GM18507 (cell line): Measurements from ENCODE around the gene FARP1.
"Not testable (repeated sequence)": the region's sequence is repeated elsewhere in the genome, so short reads cannot be mapped to it uniquely, and the experiment has no call there.

Experiments used
- DNase-seq: peaks from one replicate; pipeline ENCODE4 v3.0.0; 2011; ENCODE audit warnings: low read depth; ENCODE audit not compliant: insufficient read length; ENCODE audit errors: extremely low spot score
- FAIRE-seq: peaks from 2 replicates; lab custom pipeline; 2011; peaks lifted over from hg19 to GRCh38; lab: Jason Lieb, UNC

The FARP1 gene

GRCh38 chr13:98398581-98398980 lies 255.7 kb downstream of the FARP1 start:
- DNase-seq, result no peak
- FAIRE-seq, result no peak

GRCh38 chr13:98399756-98400155 lies 256.9 kb downstream of the FARP1 start:
- no peak for DNase-seq

GRCh38 chr13:98401934-98402333 lies 259.0 kb downstream of the FARP1 start:
- DNase-seq (no peak), FAIRE-seq (no peak)

More at GRCh38 chr13:98399756-98400155, 256.9 kb downstream of the FARP1 start:
- no peak for FAIRE-seq

GRCh38 chr13:98403076-98403475 lies 260.2 kb downstream of the FARP1 start:
- FAIRE-seq (no peak), DNase-seq (no peak)

GRCh38 chr13:98405107-98405571 lies 262.2 kb downstream of the FARP1 start:
- no peak for DNase-seq
- FAIRE-seq, result no peak

GRCh38 chr13:98405690-98406344 lies 262.9 kb downstream of the FARP1 start:
- DNase-seq (no peak), FAIRE-seq (no peak)

GRCh38 chr13:98406427-98406826 lies 263.5 kb downstream of the FARP1 start:
- FAIRE-seq (no peak), DNase-seq (no peak)

GRCh38 chr13:98406971-98407370 lies 264.1 kb downstream of the FARP1 start:
- DNase-seq (no peak), FAIRE-seq (no peak)

GRCh38 chr13:98407575-98407974 lies 264.7 kb downstream of the FARP1 start:
- FAIRE-seq, result no peak
- DNase-seq, result no peak

- FAIRE-seq (no peak), DNase-seq (no peak)
Measured at GRCh38 chr13:98409281-98409680, 266.4 kb downstream of the FARP1 start.

- no peak for DNase-seq
- FAIRE-seq, result no peak
Measured at GRCh38 chr13:98410612-98411011, 267.7 kb downstream of the FARP1 start.

- no peak for FAIRE-seq
- DNase-seq, result no peak
Measured at GRCh38 chr13:98411013-98411412, 268.1 kb downstream of the FARP1 start.

- FAIRE-seq (no peak), DNase-seq (no peak)
Measured at GRCh38 chr13:98411617-98412265, 268.8 kb downstream of the FARP1 start.

- not testable (repeated sequence) for FAIRE-seq, DNase-seq
Measured at GRCh38 chr13:98413278-98413677, 270.4 kb downstream of the FARP1 start.

- no peak for FAIRE-seq
- DNase-seq, result no peak
Measured at GRCh38 chr13:98413796-98414195, 270.9 kb downstream of the FARP1 start.

GRCh38 chr13:98415326-98416070 lies 272.6 kb downstream of the FARP1 start:
- FAIRE-seq, result no peak

GRCh38 chr13:98416408-98416807 lies 273.5 kb downstream of the FARP1 start:
- DNase-seq, result no peak
- no peak for FAIRE-seq

More at GRCh38 chr13:98415326-98416070, 272.6 kb downstream of the FARP1 start:
- no peak for DNase-seq

GRCh38 chr13:98419786-98420553 lies 277.1 kb downstream of the FARP1 start:
- FAIRE-seq (no peak), DNase-seq (no peak)

- FAIRE-seq, result no peak
- no peak for DNase-seq
Measured at GRCh38 chr13:98420554-98421175, 277.8 kb downstream of the FARP1 start.
